H1 (cell line): ENCODE measurements around the gene DNAI1. TPM values are rescaled to one million over a fixed set of nuclear protein-coding genes. Genes with fewer than 3 reads are reported as not detected.

Experiments
- CTCF ChIA-PET: fragments of 300-600 bp; sonication (Branson Sonifier 250); formaldehyde crosslinking; loops from one replicate; lab custom pipeline; 2021; ENCODE audit not compliant: partially characterized antibody; lab: Charles Lee
- POLR2A ChIA-PET: fragments of 300-600 bp; sonication (Branson Sonifier 250); formaldehyde crosslinking; loops from one replicate; lab custom pipeline; 2021; ENCODE audit warnings: inconsistent platforms; ENCODE audit not compliant: partially characterized antibody; lab: Charles Lee
- DNase-seq, 2 experiments: peaks; one replicate each; pipeline versions ENCODE4 v3.0.0 to v3.0.0-alpha.2; 2010 to 2022; ENCODE audit warnings: low spot score in 2 of 2, low read depth in 1 of 2, mixed read lengths in 1 of 2
- FAIRE-seq: peaks from 2 replicates; lab custom pipeline; 2011; peaks lifted over from hg19 to GRCh38; lab: Jason Lieb, UNC
- H2AFZ ChIP-seq: 2 replicates; pipeline ENCODE4 v1.8.1; 2012; ENCODE audit warnings: low read length, inconsistent platforms
- H2AK5ac ChIP-seq: 2 replicates; pipeline ENCODE4 v1.6.1; 2013; ENCODE audit warnings: low read depth, low read length
- H2BK120ac ChIP-seq: replicated peaks from 2 replicates; pipeline ENCODE3; 2013; ENCODE audit warnings: low read depth, low read length, inconsistent platforms
- H2BK12ac ChIP-seq: 2 replicates; pipeline ENCODE4 v1.6.1; 2013; ENCODE audit warnings: low read depth, low read length
- H2BK15ac ChIP-seq: 2 replicates; pipeline ENCODE4 v1.6.1; 2013; ENCODE audit warnings: low read length
- H2BK20ac ChIP-seq: 2 replicates; pipeline ENCODE4 v1.6.1; 2013; ENCODE audit warnings: low read length
- H2BK5ac ChIP-seq: 2 replicates; pipeline ENCODE4 v1.6.1; 2013; ENCODE audit warnings: low read depth, low read length
- H3K14ac ChIP-seq: 2 replicates; pipeline ENCODE4 v1.6.1; 2013; ENCODE audit warnings: inconsistent platforms; ENCODE audit not compliant: insufficient read length
- H3K18ac ChIP-seq: 2 replicates; pipeline ENCODE4 v1.6.1; 2013; ENCODE audit warnings: low read length; ENCODE audit errors: extremely low read depth
- H3K23ac ChIP-seq: 2 replicates; pipeline ENCODE4 v1.6.1; 2013; ENCODE audit warnings: inconsistent platforms; ENCODE audit not compliant: insufficient read length
- H3K23me2 ChIP-seq: 2 replicates; pipeline ENCODE4 v1.6.1; 2013; ENCODE audit warnings: low read depth, low read length
- H3K27ac ChIP-seq: 2 replicates; pipeline ENCODE4 v1.6.1; 2011; ENCODE audit warnings: low read depth, low read length, inconsistent platforms
- H3K27me3 ChIP-seq, 4 experiments: replicated peaks in 1 of 4; 1 replicate in 1 of 4; 2 replicates in 3 of 4; pipeline versions ENCODE4 v1.6.1 to v1.8.1; 2011 to 2013; ENCODE audit warnings: low read length in 3 of 4, mild to moderate bottlenecking in 3 of 4, inconsistent platforms in 2 of 4, mixed read lengths in 2 of 4, moderate library complexity in 1 of 4; ENCODE audit not compliant: control insufficient read depth in 3 of 4, insufficient read depth in 3 of 4; ENCODE audit errors: extremely low read depth in 1 of 4
- H3K36me3 ChIP-seq, 4 experiments: 2 replicates each; pipeline versions ENCODE4 v1.6.1 to v1.8.1; 2011 to 2013; ENCODE audit warnings: mild to moderate bottlenecking in 4 of 4, low read length in 3 of 4, moderate library complexity in 2 of 4, control low read depth in 1 of 4, inconsistent platforms in 1 of 4; ENCODE audit not compliant: insufficient read depth in 4 of 4, control insufficient read depth in 2 of 4
- H3K4ac ChIP-seq: replicated peaks from 2 replicates; pipeline ENCODE3; 2013; ENCODE audit warnings: low read length, low read depth, mixed read lengths, inconsistent platforms; ENCODE audit not compliant: insufficient read length
- H3K4me1 ChIP-seq, 4 experiments: replicated peaks in 1 of 4; 1 replicate in 1 of 4; 2 replicates in 3 of 4; pipeline versions ENCODE4 v1.6.1 to v1.8.1; 2011 to 2013; ENCODE audit warnings: low read length in 3 of 4, inconsistent platforms in 2 of 4, mixed read lengths in 1 of 4; ENCODE audit not compliant: insufficient read depth in 4 of 4, control insufficient read depth in 3 of 4
- H3K4me2 ChIP-seq, 2 experiments: 2 replicates each; pipeline versions ENCODE4 v1.6.1 to v1.8.1; 2011 to 2013; ENCODE audit warnings: low read depth in 2 of 2, low read length in 2 of 2, control low read depth in 1 of 2, inconsistent platforms in 1 of 2, mild to moderate bottlenecking in 1 of 2; ENCODE audit not compliant: insufficient read depth in 1 of 2
- H3K4me3 ChIP-seq, 4 experiments: fragments of 200-600, 300-600 bp in 1 of 4; sonication (generic), shearing (Covaris generic), sonication (Bioruptor Twin) in 1 of 4; 2 replicates each; pipeline versions ENCODE4 v1.5.1 to v1.8.1; 2011 to 2016; ENCODE audit warnings: low read length in 4 of 4, low read depth in 3 of 4, control low read depth in 2 of 4, inconsistent platforms in 2 of 4, mild to moderate bottlenecking in 2 of 4, mixed read lengths in 1 of 4, moderate library complexity in 1 of 4; ENCODE audit not compliant: insufficient read depth in 2 of 4; ENCODE audit errors: extremely low read depth in 1 of 4
- H3K56ac ChIP-seq: replicated peaks from 2 replicates; pipeline ENCODE3; 2013; ENCODE audit warnings: low read depth, mild to moderate bottlenecking, mixed read lengths, low read length, inconsistent platforms; ENCODE audit not compliant: insufficient read length
- H3K79me1 ChIP-seq: 2 replicates; pipeline ENCODE4 v1.6.1; 2013; ENCODE audit warnings: low read depth, low read length, control low read depth
- H3K79me2 ChIP-seq, 2 experiments: 2 replicates each; pipeline versions ENCODE4 v1.6.1 to v1.8.1; 2012 to 2013; ENCODE audit warnings: low read length in 2 of 2, mild to moderate bottlenecking in 2 of 2, inconsistent platforms in 1 of 2; ENCODE audit not compliant: insufficient read depth in 2 of 2, control insufficient read depth in 1 of 2
- H3K9ac ChIP-seq, 4 experiments: replicated peaks in 1 of 4; 1 replicate in 1 of 4; 2 replicates in 3 of 4; pipeline versions ENCODE4 v1.6.1 to v1.8.1; 2011 to 2013; ENCODE audit warnings: low read depth in 3 of 4, low read length in 3 of 4, control low read depth in 2 of 4, mild to moderate bottlenecking in 2 of 4, moderate library complexity in 2 of 4, inconsistent platforms in 1 of 4; ENCODE audit errors: extremely low read depth in 1 of 4
- H3K9me3 ChIP-seq, 2 experiments: 2 replicates each; pipeline versions ENCODE4 v1.6.1 to v1.8.1; 2012 to 2013; ENCODE audit warnings: mild to moderate bottlenecking in 2 of 2, moderate library complexity in 2 of 2, control low read depth in 1 of 2, inconsistent platforms in 1 of 2, low read depth in 1 of 2, low read length in 1 of 2, mixed read lengths in 1 of 2; ENCODE audit not compliant: insufficient read depth in 2 of 2
- H4K20me1 ChIP-seq, 2 experiments: replicated peaks in 1 of 2; 2 replicates each; pipeline versions ENCODE3 to v1.8.1; 2011 to 2013; ENCODE audit warnings: inconsistent platforms in 2 of 2, low read length in 2 of 2, mild to moderate bottlenecking in 1 of 2; ENCODE audit not compliant: insufficient read depth in 2 of 2, control insufficient read depth in 1 of 2
- H4K5ac ChIP-seq: 2 replicates; pipeline ENCODE4 v1.6.1; 2013; ENCODE audit warnings: low read length, low read depth, mixed read lengths, inconsistent platforms; ENCODE audit not compliant: insufficient read length
- H4K8ac ChIP-seq: 2 replicates; pipeline ENCODE4 v1.8.0; 2013; ENCODE audit warnings: mild to moderate bottlenecking, moderate library complexity, low read length, inconsistent platforms; ENCODE audit not compliant: insufficient read depth; ENCODE audit errors: extremely low read depth
- H4K91ac ChIP-seq: replicated peaks from 2 replicates; pipeline ENCODE3; 2013; ENCODE audit warnings: low read length, mixed read lengths, inconsistent platforms; ENCODE audit not compliant: insufficient read length
- ATF2 ChIP-seq: IDR thresholded peaks from 2 replicates; pipeline ENCODE4 v1.6.1; 2012; ENCODE audit warnings: low read length, inconsistent platforms
- CHD1 ChIP-seq: IDR thresholded peaks from 2 replicates; pipeline ENCODE4 v1.6.1; 2012; ENCODE audit warnings: low read depth, low read length, improper control_type of control experiment
- CREB1 ChIP-seq: IDR thresholded peaks from 2 replicates; pipeline ENCODE4 v1.6.1; 2012; ENCODE audit warnings: inconsistent platforms
- HDAC6 ChIP-seq: IDR thresholded peaks from one replicate; pipeline ENCODE4 v1.7.1; 2012; ENCODE audit warnings: low read depth, mild to moderate bottlenecking, inconsistent platforms, low read length, moderate library complexity
- NANOG ChIP-seq: IDR thresholded peaks from 2 replicates; pipeline ENCODE4 v1.6.1; 2011; ENCODE audit warnings: low read length, low read depth, mild to moderate bottlenecking, inconsistent platforms; ENCODE audit not compliant: insufficient read depth, poor library complexity, severe bottlenecking
- POLR2A ChIP-seq, 2 experiments: IDR thresholded peaks; 1 replicate in 1 of 2; 2 replicates in 1 of 2; pipeline ENCODE4 v1.6.1; 2011; ENCODE audit warnings: low read depth in 2 of 2, low read length in 2 of 2, mild to moderate bottlenecking in 2 of 2; ENCODE audit errors: control extremely low read depth in 1 of 2
- POU5F1 ChIP-seq: IDR thresholded peaks from 2 replicates; pipeline ENCODE4 v1.6.1; 2011; ENCODE audit warnings: low read depth, mild to moderate bottlenecking, low read length, moderate library complexity
- SIRT6 ChIP-seq: IDR thresholded peaks from one replicate; pipeline ENCODE4 v1.7.1; 2012; ENCODE audit warnings: low read length, inconsistent platforms
- SP2 ChIP-seq: IDR thresholded peaks from 2 replicates; pipeline ENCODE4 v1.6.1; 2012; ENCODE audit warnings: mild to moderate bottlenecking, low read length, inconsistent platforms
- TCF12 ChIP-seq: IDR thresholded peaks from 2 replicates; pipeline ENCODE4 v1.6.1; 2011; ENCODE audit warnings: low read depth, mild to moderate bottlenecking, low read length
- TEAD4 ChIP-seq: IDR thresholded peaks from 2 replicates; pipeline ENCODE4 v1.6.1; 2012; ENCODE audit warnings: low read depth, low read length, inconsistent platforms, mixed read lengths
- polyA plus RNA-seq, 7 experiments: library from polyadenylated mRNA; depleted of rRNA in 3 of 7; stranded (reverse) in 5 of 7; unstranded in 2 of 7; fragments of >200 nt in 5 of 7; fragments of 200-250 nt in 2 of 7; gene quantifications; 1 replicate in 5 of 7; 2 replicates in 1 of 7; 4 replicates in 1 of 7; pipeline versions ENCODE4 v1.2.1 to v1.2.3, GENCODE V29; 2011 to 2013; ENCODE audit warnings: missing spikeins in 2 of 7, mixed read lengths in 2 of 7
- total RNA-seq: library from RNA; stranded (reverse); fragmentation: NEBNext Ultra II Directional; extraction: Animal tissue kit (Norgen Biotek cat#: 25700); gene quantifications from 2 replicates; pipeline ENCODE4 v1.2.1, GENCODE V29; 2021
- TF ChIP-seq, protein P1 (sequence below), 3 experiments: IDR thresholded peaks; 1 replicate in 2 of 3; 2 replicates in 1 of 3; pipeline versions ENCODE4 v1.5.1 to v1.6.1; 2011; ENCODE audit warnings: low read length in 3 of 3, mild to moderate bottlenecking in 3 of 3, inconsistent platforms in 2 of 3, low read depth in 1 of 3, moderate library complexity in 1 of 3; ENCODE audit not compliant: insufficient read depth in 1 of 3; ENCODE audit errors: control extremely low read depth in 1 of 3

DNAI1 gene
- total and polyA plus RNA-seq, 2 of the 8 experiments (the other 6 are each of a cell fraction or from before 2014, with no cell fraction given) = 0.37 to 0.54 TPM

GRCh38 chr9:34443976-34444375 is 14.6 kb upstream of the DNAI1 start:
- Histone ChIP-seq H4K5ac (no peak overlapping the region), H2BK15ac (no peak overlapping the region), H2AK5ac (no peak overlapping the region), H2BK12ac (no peak overlapping the region), H4K20me1 (no peaks in the 10 kb centered on the region), H3K27ac (no peak overlapping the region; the same call in 1 of the 2 replicates), H2BK5ac (no peak overlapping the region), H3K23ac (no peak overlapping the region), H3K4me2 (0 out of 4 replicates have a peak overlapping the region, but pooled peaks of 1 of the 2 experiments have one; percentile 3), H2BK120ac (no peak overlapping the region), H3K9ac (no peak overlapping the region), H3K79me2 (no peaks in the 10 kb centered on the region; a peak in 1 of 4 replicates), H3K79me1 (no peaks in the 10 kb centered on the region), H3K23me2 (no peaks in the 10 kb centered on the region), H2BK20ac (no peak overlapping the region), H3K9me3 (no peaks in the 10 kb centered on the region), H4K91ac (no peak overlapping the region), H3K4me3 (no peak overlapping the region), H3K36me3 (no peaks in the 10 kb centered on the region), H3K14ac (no peak overlapping the region), H3K18ac (no peak overlapping the region), H4K8ac (no peak overlapping the region), H3K4me1 (peaks cover 0 to 5% (median 4%) of the 10 kb centered on the region in 4 experiments; a peak in 4 of 7 replicates), H3K56ac (no peak overlapping the region), H3K27me3 (no peaks in the 10 kb centered on the region), H2AFZ (no peak overlapping the region), H3K4ac (no peak overlapping the region)
- no peak for DNase-seq
- ChIA-PET CTCF (interaction anchor here (0.9 to 5.5 kb wide), 20 partner anchors 8 to 159 kb away, joined by 3 to 56 read pairs (median 5); no protein-coding TSS in a partner anchor), POLR2A (interaction anchor here (1.0 kb wide), 1 partner anchor 13 kb away, joined by 3 read pairs; no protein-coding TSS in a partner anchor)
- no peak for FAIRE-seq
- TF ChIP-seq NANOG = no peak
- TF ChIP-seq ATF2 = no peak
- no peak for TF ChIP-seq CHD1
- TF ChIP-seq, protein P1, sequence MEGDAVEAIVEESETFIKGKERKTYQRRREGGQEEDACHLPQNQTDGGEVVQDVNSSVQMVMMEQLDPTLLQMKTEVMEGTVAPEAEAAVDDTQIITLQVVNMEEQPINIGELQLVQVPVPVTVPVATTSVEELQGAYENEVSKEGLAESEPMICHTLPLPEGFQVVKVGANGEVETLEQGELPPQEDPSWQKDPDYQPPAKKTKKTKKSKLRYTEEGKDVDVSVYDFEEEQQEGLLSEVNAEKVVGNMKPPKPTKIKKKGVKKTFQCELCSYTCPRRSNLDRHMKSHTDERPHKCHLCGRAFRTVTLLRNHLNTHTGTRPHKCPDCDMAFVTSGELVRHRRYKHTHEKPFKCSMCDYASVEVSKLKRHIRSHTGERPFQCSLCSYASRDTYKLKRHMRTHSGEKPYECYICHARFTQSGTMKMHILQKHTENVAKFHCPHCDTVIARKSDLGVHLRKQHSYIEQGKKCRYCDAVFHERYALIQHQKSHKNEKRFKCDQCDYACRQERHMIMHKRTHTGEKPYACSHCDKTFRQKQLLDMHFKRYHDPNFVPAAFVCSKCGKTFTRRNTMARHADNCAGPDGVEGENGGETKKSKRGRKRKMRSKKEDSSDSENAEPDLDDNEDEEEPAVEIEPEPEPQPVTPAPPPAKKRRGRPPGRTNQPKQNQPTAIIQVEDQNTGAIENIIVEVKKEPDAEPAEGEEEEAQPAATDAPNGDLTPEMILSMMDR (IDR thresholded peaks at IDR 0.05; ENCODE audit: control extremely low read depth in 1 of 3, insufficient read depth in 1 of 3, low read depth in 1 of 3, low read length in 3 of 3) = no peak
- TF ChIP-seq HDAC6 = no peak
- no peak for TF ChIP-seq TCF12
- TF ChIP-seq POLR2A (IDR thresholded peaks at IDR 0.05; ENCODE audit: control extremely low read depth in 1 of 2, low read depth in 2 of 2, low read length in 2 of 2) = no peak
- no peak for TF ChIP-seq SP2
- TF ChIP-seq POU5F1 = no peak
- no peak for TF ChIP-seq TEAD4
- TF ChIP-seq SIRT6 = no peak
- TF ChIP-seq CREB1 = no peak
